Neural cell (in vitro differentiated cells): ENCODE measurements around the gene TM9SF3. TPM values are rescaled to one million over a fixed set of nuclear protein-coding genes. Genes with fewer than 3 reads are reported as not detected.

Experiments used
- H2AFZ ChIP-seq: fragments of 200-600, 300-800 bp; sonication (generic), shearing (Covaris generic); 2 replicates; pipeline ENCODE4 v1.6.0; 2014; ENCODE audit warnings: low read depth, mild to moderate bottlenecking, antibody characterized with exemption, low read length, moderate library complexity
- H3F3A ChIP-seq: fragments of 200-600 bp; shearing (Covaris generic); 2 replicates; pipeline ENCODE4 v1.6.1; 2016; ENCODE audit warnings: mild to moderate bottlenecking, moderate library complexity, mixed read lengths, antibody characterized with exemption, low read length; ENCODE audit not compliant: insufficient read depth, poor library complexity, severe bottlenecking
- H3K27ac ChIP-seq: fragments of 200-600, 300-800 bp; sonication (generic), shearing (Covaris generic); 2 replicates; pipeline ENCODE4 v1.5.1; 2014; ENCODE audit warnings: mild to moderate bottlenecking, low read length, moderate library complexity
- H3K27me3 ChIP-seq: fragments of 300-800, 200-600 bp; sonication (generic), shearing (Covaris generic); 2 replicates; pipeline ENCODE4 v1.6.0; 2014; ENCODE audit warnings: mild to moderate bottlenecking, low read depth, low read length, moderate library complexity; ENCODE audit not compliant: insufficient read depth
- H3K36me3 ChIP-seq: fragments of 300-800, 200-600 bp; sonication (generic), shearing (Covaris generic); 2 replicates; pipeline ENCODE4 v1.5.1; 2014; ENCODE audit warnings: mild to moderate bottlenecking, antibody characterized with exemption, low read length, moderate library complexity; ENCODE audit not compliant: insufficient read depth
- H3K4me2 ChIP-seq: fragments of 300-800, 200-600 bp; sonication (generic), shearing (Covaris generic); 2 replicates; pipeline ENCODE4 v1.6.0; 2014; ENCODE audit warnings: mild to moderate bottlenecking, low read length
- H3K4me3 ChIP-seq: fragments of 300-800, 200-600 bp; sonication (generic), shearing (Covaris generic); 2 replicates; pipeline ENCODE4 v1.5.1; 2014; ENCODE audit warnings: mild to moderate bottlenecking, low read length, moderate library complexity
- H3K79me2 ChIP-seq: fragments of 200-600 bp; shearing (Covaris generic); replicated peaks from 2 replicates; pipeline ENCODE4 v1.6.0; 2014; ENCODE audit warnings: mild to moderate bottlenecking, low read length, moderate library complexity; ENCODE audit not compliant: insufficient read depth
- H3K9ac ChIP-seq: fragments of 300-800, 200-600 bp; sonication (generic), shearing (Covaris generic); 2 replicates; pipeline ENCODE4 v1.6.1; 2016; ENCODE audit warnings: mild to moderate bottlenecking, low read length, mixed read lengths
- H3K9me2 ChIP-seq: fragments of 200-600 bp; shearing (Covaris generic); 2 replicates; pipeline ENCODE4 v1.6.1; 2016; ENCODE audit warnings: mild to moderate bottlenecking, low read length, mixed read lengths; ENCODE audit not compliant: insufficient read depth
- H3K9me3 ChIP-seq: fragments of 200-600, 300-800 bp; sonication (generic), shearing (Covaris generic); 2 replicates; pipeline ENCODE4 v1.6.1; 2016; ENCODE audit warnings: mild to moderate bottlenecking, mixed run types, low read length, moderate library complexity, mixed read lengths
- H4K20me1 ChIP-seq: fragments of 200-600 bp; shearing (Covaris generic); 2 replicates; pipeline ENCODE4 v1.6.1; 2016; ENCODE audit warnings: mild to moderate bottlenecking, mixed run types; ENCODE audit not compliant: insufficient read depth
- CTCF ChIP-seq: fragments of 450-650 bp; IDR thresholded peaks from 2 replicates; pipeline ENCODE4 v1.5.1; 2014; ENCODE audit warnings: antibody characterized with exemption, mild to moderate bottlenecking, moderate library complexity; ENCODE audit not compliant: poor library complexity, severe bottlenecking
- EP300 ChIP-seq: fragments of 450-650 bp; conservative IDR thresholded peaks from 2 replicates; pipeline ENCODE4 v1.6.1; 2014; ENCODE audit warnings: antibody characterized with exemption, mild to moderate bottlenecking, moderate library complexity; ENCODE audit not compliant: poor library complexity, severe bottlenecking
- EZH2 ChIP-seq: fragments of 200-600, 300-800 bp; shearing (Covaris generic), sonication (generic); IDR thresholded peaks from 2 replicates; pipeline ENCODE4 v1.6.1; 2014; ENCODE audit warnings: antibody characterized with exemption, low read length, borderline replicate concordance, mild to moderate bottlenecking; ENCODE audit not compliant: insufficient read depth, poor library complexity, severe bottlenecking
- MXI1 ChIP-seq: fragments of 450-650 bp; conservative IDR thresholded peaks from 2 replicates; pipeline ENCODE4 v1.6.1; 2014; ENCODE audit warnings: antibody characterized with exemption, mild to moderate bottlenecking; ENCODE audit not compliant: poor library complexity, severe bottlenecking
- POLR2AphosphoS5 ChIP-seq: IDR thresholded peaks from 2 replicates; pipeline ENCODE4 v1.6.1; 2012
- RAD21 ChIP-seq: fragments of 450-650 bp; conservative IDR thresholded peaks from 2 replicates; pipeline ENCODE4 v1.6.1; 2014; ENCODE audit warnings: antibody characterized with exemption, mild to moderate bottlenecking, moderate library complexity
- SMC3 ChIP-seq: fragments of 450-650 bp; conservative IDR thresholded peaks from 2 replicates; pipeline ENCODE4 v1.6.1; 2014; ENCODE audit warnings: antibody characterized with exemption, mild to moderate bottlenecking, moderate library complexity; ENCODE audit not compliant: poor library complexity
- TAF1 ChIP-seq: IDR thresholded peaks from 2 replicates; pipeline ENCODE4 v1.6.1; 2012; ENCODE audit warnings: low read depth
- polyA plus RNA-seq: library from polyadenylated mRNA; depleted of rRNA; stranded (reverse); fragments of >200 nt; gene quantifications from 2 replicates; pipeline ENCODE4 v1.2.3, GENCODE V29; 2014
- TF ChIP-seq, protein P1 (sequence below): IDR thresholded peaks from 2 replicates; pipeline ENCODE4 v1.6.1; 2012; ENCODE audit warnings: borderline replicate concordance

Gene TM9SF3
- polyA plus RNA-seq, 1 donor from 2014 or later = 66.4 TPM

DNA sequence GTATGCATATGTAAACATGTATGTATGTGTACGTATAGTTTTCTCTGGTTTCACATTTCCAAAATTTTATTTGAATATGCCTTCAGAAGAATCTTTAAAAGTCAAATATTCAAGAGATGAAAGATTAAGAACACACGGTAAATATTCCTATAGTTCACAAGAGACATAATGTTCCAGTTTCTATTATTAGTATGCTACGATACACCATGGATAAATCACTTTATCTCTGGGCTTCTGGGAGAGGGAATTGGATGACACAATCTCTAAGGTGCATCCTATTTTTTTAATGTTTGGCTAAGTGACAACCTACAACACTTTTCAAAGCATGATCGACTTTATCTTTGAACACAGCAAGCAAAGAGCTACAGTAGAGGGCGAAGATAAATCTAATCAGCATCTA lies 13.8 kb downstream of the TM9SF3 start:
- no peaks in the 10 kb centered on the region for H4K20me1 ChIP-seq
- H3K9me3 ChIP-seq = no peaks in the 10 kb centered on the region
- no peaks in the 10 kb centered on the region for H3K27me3 ChIP-seq
- no peaks in the 10 kb centered on the region for H3K9me2 ChIP-seq
- H3K9ac ChIP-seq = no peak overlapping the region
- no peak overlapping the region for H3K27ac ChIP-seq
- H3F3A ChIP-seq = no peaks in the 10 kb centered on the region
- H2AFZ ChIP-seq = no peak overlapping the region
- no peak overlapping the region for H3K4me2 ChIP-seq
- H3K4me3 ChIP-seq = no peak overlapping the region
- peaks cover 58% of the 10 kb centered on the region for H3K79me2 ChIP-seq
- no peak for TF ChIP-seq RAD21
- no peak for TF ChIP-seq SMC3
- TF ChIP-seq TAF1 = no peak
- no peak for TF ChIP-seq EZH2
- TF ChIP-seq POLR2AphosphoS5 = no peak
- TF ChIP-seq EP300 = no peak
- TF ChIP-seq, protein P1, sequence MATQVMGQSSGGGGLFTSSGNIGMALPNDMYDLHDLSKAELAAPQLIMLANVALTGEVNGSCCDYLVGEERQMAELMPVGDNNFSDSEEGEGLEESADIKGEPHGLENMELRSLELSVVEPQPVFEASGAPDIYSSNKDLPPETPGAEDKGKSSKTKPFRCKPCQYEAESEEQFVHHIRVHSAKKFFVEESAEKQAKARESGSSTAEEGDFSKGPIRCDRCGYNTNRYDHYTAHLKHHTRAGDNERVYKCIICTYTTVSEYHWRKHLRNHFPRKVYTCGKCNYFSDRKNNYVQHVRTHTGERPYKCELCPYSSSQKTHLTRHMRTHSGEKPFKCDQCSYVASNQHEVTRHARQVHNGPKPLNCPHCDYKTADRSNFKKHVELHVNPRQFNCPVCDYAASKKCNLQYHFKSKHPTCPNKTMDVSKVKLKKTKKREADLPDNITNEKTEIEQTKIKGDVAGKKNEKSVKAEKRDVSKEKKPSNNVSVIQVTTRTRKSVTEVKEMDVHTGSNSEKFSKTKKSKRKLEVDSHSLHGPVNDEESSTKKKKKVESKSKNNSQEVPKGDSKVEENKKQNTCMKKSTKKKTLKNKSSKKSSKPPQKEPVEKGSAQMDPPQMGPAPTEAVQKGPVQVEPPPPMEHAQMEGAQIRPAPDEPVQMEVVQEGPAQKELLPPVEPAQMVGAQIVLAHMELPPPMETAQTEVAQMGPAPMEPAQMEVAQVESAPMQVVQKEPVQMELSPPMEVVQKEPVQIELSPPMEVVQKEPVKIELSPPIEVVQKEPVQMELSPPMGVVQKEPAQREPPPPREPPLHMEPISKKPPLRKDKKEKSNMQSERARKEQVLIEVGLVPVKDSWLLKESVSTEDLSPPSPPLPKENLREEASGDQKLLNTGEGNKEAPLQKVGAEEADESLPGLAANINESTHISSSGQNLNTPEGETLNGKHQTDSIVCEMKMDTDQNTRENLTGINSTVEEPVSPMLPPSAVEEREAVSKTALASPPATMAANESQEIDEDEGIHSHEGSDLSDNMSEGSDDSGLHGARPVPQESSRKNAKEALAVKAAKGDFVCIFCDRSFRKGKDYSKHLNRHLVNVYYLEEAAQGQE = no peak
- no peak for TF ChIP-seq MXI1
- TF ChIP-seq CTCF = no peak
- H3K36me3 ChIP-seq = no peaks in the 10 kb centered on the region

DNA sequence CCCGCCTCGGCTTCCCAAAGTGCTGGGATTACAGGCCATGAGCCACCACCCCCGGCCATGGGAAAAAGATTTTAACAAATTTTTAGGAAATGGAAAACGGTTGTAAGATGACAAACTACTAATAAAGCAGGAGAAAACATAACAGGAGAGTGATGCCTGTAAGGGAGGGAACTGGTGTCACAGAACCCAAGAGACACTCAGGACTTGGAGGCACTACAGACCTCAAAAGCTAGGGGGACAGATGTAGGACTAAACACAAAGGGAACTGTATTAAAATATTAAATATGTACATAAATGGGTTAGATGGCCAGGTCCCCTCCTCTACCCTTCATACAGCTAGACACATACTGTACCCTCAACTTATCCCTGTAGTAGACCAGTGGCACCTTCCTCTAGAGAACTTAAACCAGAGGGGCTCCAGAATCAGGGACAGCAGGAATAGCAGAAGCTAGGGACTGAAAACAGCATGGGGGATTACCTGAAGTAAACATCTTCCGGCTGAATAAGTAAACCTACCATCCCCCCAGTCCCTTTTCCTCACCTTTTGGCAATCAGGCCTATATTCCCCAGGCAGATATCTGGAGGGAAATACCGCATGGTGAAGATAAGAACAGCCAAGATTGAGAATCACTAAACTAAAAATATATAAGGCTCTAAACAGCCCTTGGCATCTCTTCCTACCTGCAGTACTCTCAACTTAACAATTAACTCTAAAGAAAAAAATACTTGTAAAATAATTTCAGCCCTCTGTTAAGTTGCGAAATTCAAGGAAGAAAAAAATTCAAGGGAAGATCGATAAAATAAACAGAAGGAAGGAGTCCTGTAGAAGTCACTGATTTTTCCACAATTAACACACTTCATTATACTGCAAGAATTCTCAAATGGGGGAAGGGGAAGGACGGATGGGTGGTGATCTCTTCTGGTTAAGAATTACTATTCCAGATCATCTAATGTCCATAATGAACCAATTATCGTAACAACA lies 15.5 kb downstream of the TM9SF3 start:
- no peaks in the 10 kb centered on the region for H3K27me3 ChIP-seq
- H3K27ac ChIP-seq = no peak overlapping the region
- no peak overlapping the region for H3K4me3 ChIP-seq
- H3K9ac ChIP-seq = no peak overlapping the region
- H2AFZ ChIP-seq = no peak overlapping the region
- no peaks in the 10 kb centered on the region for H3F3A ChIP-seq
- H4K20me1 ChIP-seq = no peaks in the 10 kb centered on the region
- no peaks in the 10 kb centered on the region for H3K36me3 ChIP-seq
- no peaks in the 10 kb centered on the region for H3K9me3 ChIP-seq
- no peak overlapping the region for H3K4me2 ChIP-seq
- no peaks in the 10 kb centered on the region for H3K9me2 ChIP-seq
- peaks cover 40% of the 10 kb centered on the region for H3K79me2 ChIP-seq
- TF ChIP-seq CTCF (no peak), TAF1 (no peak), SMC3 (no peak)
- TF ChIP-seq, protein P1 = no peak
